GM12878 (cell line): Measurements from ENCODE around the gene REEP1. TPM values are rescaled to one million over a fixed set of nuclear protein-coding genes. Genes with fewer than 3 reads are reported as not detected.

Source experiments
- CREB1 ChIP-seq: IDR thresholded peaks from 2 replicates; pipeline ENCODE4 v1.6.1; 2012; ENCODE audit warnings: low read depth, mild to moderate bottlenecking, inconsistent platforms
- FOXM1 ChIP-seq: IDR thresholded peaks from 2 replicates; pipeline ENCODE4 v1.6.1; 2012; ENCODE audit warnings: low read depth, mild to moderate bottlenecking, inconsistent platforms, low read length, moderate library complexity
- MEF2A ChIP-seq: IDR thresholded peaks from 2 replicates; pipeline ENCODE4 v1.6.1; 2011; ENCODE audit warnings: low read depth, mild to moderate bottlenecking, low read length, moderate library complexity; ENCODE audit not compliant: insufficient read depth
- STAT3 ChIP-seq: IDR thresholded peaks from 2 replicates; pipeline ENCODE4 v1.6.1; 2011; ENCODE audit warnings: low read depth, low read length, improper control_type of control experiment
- polyA plus RNA-seq, 11 experiments: library from polyadenylated mRNA; depleted of rRNA in 4 of 11; unstranded in 6 of 11; stranded (reverse) in 5 of 11; fragments of >200 nt; fragmentation: Nextera tagmentation in 4 of 11; fragmentation: Illumina TruSeq in 1 of 11; extraction: Ambion mirVana in 4 of 11; extraction: Trizol in 1 of 11; gene quantifications; 1 replicate in 1 of 11; 2 replicates in 10 of 11; pipeline versions ENCODE4 v1.2.1 to v1.2.3, GENCODE V29; 2011 to 2016; ENCODE audit warnings: inconsistent platforms in 2 of 11, missing spikeins in 2 of 11, low read depth in 1 of 11
- total RNA-seq, 4 experiments: library from RNA; depleted of rRNA in 3 of 4; stranded (reverse); fragments of >200 nt in 3 of 4; fragmentation: Illumina TruSeq in 1 of 4; extraction: Trizol in 1 of 4; gene quantifications; 2 replicates each; pipeline versions ENCODE4 v1.2.1 to v1.2.3, GENCODE V29; 2013 to 2021
- TF ChIP-seq, protein P1 (sequence below): fragments of 450-650 bp; IDR thresholded peaks from 2 replicates; pipeline ENCODE4 v1.6.1; 2017; ENCODE audit warnings: mild to moderate bottlenecking, moderate library complexity
- TF ChIP-seq, protein P2 (sequence below): fragments of 450-650 bp; IDR thresholded peaks from 2 replicates; pipeline ENCODE4 v1.6.1; 2016; ENCODE audit warnings: mild to moderate bottlenecking, moderate library complexity, borderline replicate concordance

Gene REEP1
- total and polyA plus RNA-seq, 10 of the 15 experiments (the other 5 are each of a cell fraction or from before 2014, with no cell fraction given): 0.02 to 0.30 (median 0.09) TPM; not detected in 1

DNA sequence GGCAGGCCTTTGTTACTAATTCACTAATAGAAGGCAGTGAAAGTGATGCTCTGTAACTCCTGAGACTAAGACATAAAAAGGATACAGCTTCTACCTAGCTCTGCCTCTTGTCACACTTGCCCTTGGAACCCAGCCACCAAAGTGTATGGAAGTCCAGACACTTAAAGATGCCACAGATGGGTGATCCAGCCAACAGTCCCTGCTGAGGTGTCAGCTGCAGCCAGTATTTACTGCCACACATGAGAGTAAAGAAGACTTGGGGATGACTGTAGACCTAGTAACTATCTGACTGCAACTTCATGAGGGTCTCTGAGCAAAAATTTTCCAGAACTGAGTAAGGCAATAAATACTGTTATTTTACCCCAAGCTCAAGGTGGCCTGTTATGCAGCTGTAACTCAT is 151.0 kb downstream of the REEP1 start (continued):
- TF ChIP-seq, protein P1, sequence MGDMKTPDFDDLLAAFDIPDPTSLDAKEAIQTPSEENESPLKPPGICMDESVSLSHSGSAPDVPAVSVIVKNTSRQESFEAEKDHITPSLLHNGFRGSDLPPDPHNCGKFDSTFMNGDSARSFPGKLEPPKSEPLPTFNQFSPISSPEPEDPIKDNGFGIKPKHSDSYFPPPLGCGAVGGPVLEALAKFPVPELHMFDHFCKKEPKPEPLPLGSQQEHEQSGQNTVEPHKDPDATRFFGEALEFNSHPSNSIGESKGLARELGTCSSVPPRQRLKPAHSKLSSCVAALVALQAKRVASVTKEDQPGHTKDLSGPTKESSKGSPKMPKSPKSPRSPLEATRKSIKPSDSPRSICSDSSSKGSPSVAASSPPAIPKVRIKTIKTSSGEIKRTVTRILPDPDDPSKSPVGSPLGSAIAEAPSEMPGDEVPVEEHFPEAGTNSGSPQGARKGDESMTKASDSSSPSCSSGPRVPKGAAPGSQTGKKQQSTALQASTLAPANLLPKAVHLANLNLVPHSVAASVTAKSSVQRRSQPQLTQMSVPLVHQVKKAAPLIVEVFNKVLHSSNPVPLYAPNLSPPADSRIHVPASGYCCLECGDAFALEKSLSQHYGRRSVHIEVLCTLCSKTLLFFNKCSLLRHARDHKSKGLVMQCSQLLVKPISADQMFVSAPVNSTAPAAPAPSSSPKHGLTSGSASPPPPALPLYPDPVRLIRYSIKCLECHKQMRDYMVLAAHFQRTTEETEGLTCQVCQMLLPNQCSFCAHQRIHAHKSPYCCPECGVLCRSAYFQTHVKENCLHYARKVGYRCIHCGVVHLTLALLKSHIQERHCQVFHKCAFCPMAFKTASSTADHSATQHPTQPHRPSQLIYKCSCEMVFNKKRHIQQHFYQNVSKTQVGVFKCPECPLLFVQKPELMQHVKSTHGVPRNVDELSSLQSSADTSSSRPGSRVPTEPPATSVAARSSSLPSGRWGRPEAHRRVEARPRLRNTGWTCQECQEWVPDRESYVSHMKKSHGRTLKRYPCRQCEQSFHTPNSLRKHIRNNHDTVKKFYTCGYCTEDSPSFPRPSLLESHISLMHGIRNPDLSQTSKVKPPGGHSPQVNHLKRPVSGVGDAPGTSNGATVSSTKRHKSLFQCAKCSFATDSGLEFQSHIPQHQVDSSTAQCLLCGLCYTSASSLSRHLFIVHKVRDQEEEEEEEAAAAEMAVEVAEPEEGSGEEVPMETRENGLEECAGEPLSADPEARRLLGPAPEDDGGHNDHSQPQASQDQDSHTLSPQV: no peak
- TF ChIP-seq STAT3 (no peak), FOXM1 (no peak), CREB1 (no peak), MEF2A (no peak)
- TF ChIP-seq, protein P2, sequence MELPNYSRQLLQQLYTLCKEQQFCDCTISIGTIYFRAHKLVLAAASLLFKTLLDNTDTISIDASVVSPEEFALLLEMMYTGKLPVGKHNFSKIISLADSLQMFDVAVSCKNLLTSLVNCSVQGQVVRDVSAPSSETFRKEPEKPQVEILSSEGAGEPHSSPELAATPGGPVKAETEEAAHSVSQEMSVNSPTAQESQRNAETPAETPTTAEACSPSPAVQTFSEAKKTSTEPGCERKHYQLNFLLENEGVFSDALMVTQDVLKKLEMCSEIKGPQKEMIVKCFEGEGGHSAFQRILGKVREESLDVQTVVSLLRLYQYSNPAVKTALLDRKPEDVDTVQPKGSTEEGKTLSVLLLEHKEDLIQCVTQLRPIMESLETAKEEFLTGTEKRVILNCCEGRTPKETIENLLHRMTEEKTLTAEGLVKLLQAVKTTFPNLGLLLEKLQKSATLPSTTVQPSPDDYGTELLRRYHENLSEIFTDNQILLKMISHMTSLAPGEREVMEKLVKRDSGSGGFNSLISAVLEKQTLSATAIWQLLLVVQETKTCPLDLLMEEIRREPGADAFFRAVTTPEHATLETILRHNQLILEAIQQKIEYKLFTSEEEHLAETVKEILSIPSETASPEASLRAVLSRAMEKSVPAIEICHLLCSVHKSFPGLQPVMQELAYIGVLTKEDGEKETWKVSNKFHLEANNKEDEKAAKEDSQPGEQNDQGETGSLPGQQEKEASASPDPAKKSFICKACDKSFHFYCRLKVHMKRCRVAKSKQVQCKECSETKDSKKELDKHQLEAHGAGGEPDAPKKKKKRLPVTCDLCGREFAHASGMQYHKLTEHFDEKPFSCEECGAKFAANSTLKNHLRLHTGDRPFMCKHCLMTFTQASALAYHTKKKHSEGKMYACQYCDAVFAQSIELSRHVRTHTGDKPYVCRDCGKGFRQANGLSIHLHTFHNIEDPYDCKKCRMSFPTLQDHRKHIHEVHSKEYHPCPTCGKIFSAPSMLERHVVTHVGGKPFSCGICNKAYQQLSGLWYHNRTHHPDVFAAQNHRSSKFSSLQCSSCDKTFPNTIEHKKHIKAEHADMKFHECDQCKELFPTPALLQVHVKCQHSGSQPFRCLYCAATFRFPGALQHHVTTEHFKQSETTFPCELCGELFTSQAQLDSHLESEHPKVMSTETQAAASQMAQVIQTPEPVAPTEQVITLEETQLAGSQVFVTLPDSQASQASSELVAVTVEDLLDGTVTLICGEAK: no peak
- TF ChIP-seq, all 136 proteins: peak for 0
